Stomach (tissue), 4 donors: ENCODE measurements around the gene CACNA2D3.

Experiments
- POLR2A ChIP-seq, 4 donors: fragments of 450-650 bp; IDR thresholded peaks; one replicate each; pipeline ENCODE4 v1.6.1; 2016; ENCODE audit warnings: antibody characterized with exemption in 4 of 4, control low read depth in 2 of 4, mild to moderate bottlenecking in 1 of 4, moderate library complexity in 1 of 4
- TF ChIP-seq, protein P1 (sequence below), 7 experiments: fragments of 450-650 bp in 4 of 7; fragments of 200-600 bp in 3 of 7; sonication (generic) in 3 of 7; IDR thresholded peaks; one replicate each; pipeline ENCODE4 v1.5.1; 2016 to 2019; ENCODE audit warnings: antibody characterized with exemption in 7 of 7, control low read depth in 2 of 7, mild to moderate bottlenecking in 1 of 7

DNA sequence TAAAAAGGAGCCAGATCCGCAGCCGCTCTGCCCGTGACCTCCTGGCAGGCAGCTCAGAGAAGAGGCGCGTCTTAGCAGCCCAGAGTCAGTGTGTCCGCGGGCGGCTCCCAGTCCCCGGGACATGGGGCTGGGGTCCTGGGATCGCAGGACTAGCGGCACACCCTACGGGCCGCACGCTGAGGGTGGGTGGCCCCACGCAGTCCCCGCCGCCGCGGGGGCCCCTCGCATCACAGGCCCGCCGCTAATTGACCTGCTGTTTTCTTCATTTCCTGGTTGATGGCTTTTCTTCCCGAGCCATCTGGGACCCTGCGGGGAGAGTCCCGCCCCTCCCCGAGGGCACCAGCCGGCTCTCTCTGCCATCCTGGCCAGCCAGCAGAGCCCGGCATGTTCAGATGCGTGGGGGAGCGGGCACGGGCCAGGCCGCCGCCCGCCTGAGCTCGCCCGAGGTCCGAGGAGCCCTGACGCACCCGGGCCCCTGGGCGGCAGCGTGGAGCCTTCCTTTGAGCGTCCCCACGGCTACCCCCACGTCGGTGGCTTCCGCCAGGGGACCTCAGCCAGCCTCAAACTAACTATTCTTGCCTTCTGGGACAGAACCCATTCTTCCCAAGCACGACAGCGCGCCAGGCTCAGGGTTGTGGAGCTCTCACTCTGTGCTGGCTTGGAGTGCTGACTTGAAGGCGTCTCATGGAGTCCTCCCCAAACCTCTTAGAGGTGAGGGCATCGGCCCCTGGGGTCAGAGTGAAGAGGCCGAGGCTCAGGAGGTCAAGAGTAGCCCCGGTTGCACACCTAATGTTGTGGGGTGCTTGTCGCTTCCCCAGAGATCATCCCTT is 34.6 kb upstream of the CACNA2D3 start:
- no peak for TF ChIP-seq POLR2A (IDR thresholded peaks at IDR 0.05)
- TF ChIP-seq, protein P1, sequence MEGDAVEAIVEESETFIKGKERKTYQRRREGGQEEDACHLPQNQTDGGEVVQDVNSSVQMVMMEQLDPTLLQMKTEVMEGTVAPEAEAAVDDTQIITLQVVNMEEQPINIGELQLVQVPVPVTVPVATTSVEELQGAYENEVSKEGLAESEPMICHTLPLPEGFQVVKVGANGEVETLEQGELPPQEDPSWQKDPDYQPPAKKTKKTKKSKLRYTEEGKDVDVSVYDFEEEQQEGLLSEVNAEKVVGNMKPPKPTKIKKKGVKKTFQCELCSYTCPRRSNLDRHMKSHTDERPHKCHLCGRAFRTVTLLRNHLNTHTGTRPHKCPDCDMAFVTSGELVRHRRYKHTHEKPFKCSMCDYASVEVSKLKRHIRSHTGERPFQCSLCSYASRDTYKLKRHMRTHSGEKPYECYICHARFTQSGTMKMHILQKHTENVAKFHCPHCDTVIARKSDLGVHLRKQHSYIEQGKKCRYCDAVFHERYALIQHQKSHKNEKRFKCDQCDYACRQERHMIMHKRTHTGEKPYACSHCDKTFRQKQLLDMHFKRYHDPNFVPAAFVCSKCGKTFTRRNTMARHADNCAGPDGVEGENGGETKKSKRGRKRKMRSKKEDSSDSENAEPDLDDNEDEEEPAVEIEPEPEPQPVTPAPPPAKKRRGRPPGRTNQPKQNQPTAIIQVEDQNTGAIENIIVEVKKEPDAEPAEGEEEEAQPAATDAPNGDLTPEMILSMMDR (IDR thresholded peaks at IDR 0.05) = no peak
